Sigmoid colon (tissue), 7 donors: ENCODE measurements around the gene CNPY3. TPM values are rescaled to one million over a fixed set of nuclear protein-coding genes. Genes with fewer than 3 reads are reported as not detected.

Experiments
- DNase-seq: peaks from one replicate; pipeline ENCODE4 v3.0.0-alpha.2; 2019
- H3K27ac ChIP-seq, 4 donors: fragments of 200-600 bp; sonication (generic); one replicate each; pipeline ENCODE4 v1.5.1; 2016 to 2019; ENCODE audit warnings: mild to moderate bottlenecking in 1 of 4
- H3K27me3 ChIP-seq, 3 donors: fragments of 200-600 bp; sonication (generic); one replicate each; pipeline ENCODE4 v1.5.1; 2019; ENCODE audit warnings: mild to moderate bottlenecking in 1 of 3
- H3K36me3 ChIP-seq, 4 donors: fragments of 200-600 bp; sonication (generic); one replicate each; pipeline ENCODE4 v1.5.1; 2016 to 2019
- H3K4me1 ChIP-seq, 4 donors: fragments of 200-600 bp; sonication (generic); one replicate each; pipeline ENCODE4 v1.5.1; 2017 to 2019
- H3K4me3 ChIP-seq, 4 donors: fragments of 200-600 bp; sonication (generic); one replicate each; pipeline ENCODE4 v1.5.1; 2017 to 2019; ENCODE audit warnings: mild to moderate bottlenecking in 2 of 4, moderate library complexity in 1 of 4
- H3K9me3 ChIP-seq, 4 donors: fragments of 200-600 bp in 3 of 4; sonication (generic) in 3 of 4; one replicate each; pipeline versions ENCODE4 v1.5.1 to v1.6.1; 2013 to 2019
- EP300 ChIP-seq, 4 donors: sonication (generic); formaldehyde crosslinking; IDR thresholded peaks; one replicate each; pipeline ENCODE4 v1.6.1; 2017; ENCODE audit warnings: antibody characterized with exemption in 4 of 4
- POLR2A ChIP-seq, 2 donors: fragments of 450-650 bp; IDR thresholded peaks; one replicate each; pipeline ENCODE4 v1.6.1; 2016; ENCODE audit warnings: antibody characterized with exemption in 2 of 2, mild to moderate bottlenecking in 2 of 2, moderate library complexity in 2 of 2
- POLR2AphosphoS5 ChIP-seq, 4 donors: sonication (generic); formaldehyde crosslinking; IDR thresholded peaks; one replicate each; pipeline ENCODE4 v1.6.1; 2017; ENCODE audit warnings: antibody characterized with exemption in 4 of 4
- WGBS, 2 donors: extraction: QIAGEN DNeasy Blood & Tissue Kit; methylation state at CpG; one replicate each; pipeline ENCODE4 v1.1.7; 2013; 5-methylcytosine and 5-hydroxymethylcytosine counted together
- intact Hi-C: fragments of 100-400 bp; cut with DNase I; formaldehyde crosslinking; loops from one replicate; pipeline ENCODE4 v1.15.1; 2023
- polyA plus RNA-seq, 3 donors: library from polyadenylated mRNA; stranded (reverse); fragments of 200-250 nt; gene quantifications; one replicate each; pipeline ENCODE4 v1.2.3, GENCODE V29; 2013
- total RNA-seq, 4 donors: library from RNA; depleted of rRNA; stranded (reverse); fragments of >200 nt; gene quantifications; one replicate each; pipeline ENCODE4 v1.1.0, GENCODE V29; 2016
- TF ChIP-seq, protein P1 (sequence below), 4 experiments: fragments of 450-650 bp in 3 of 4; fragments of 200-600 bp in 1 of 4; IDR thresholded peaks; one replicate each; pipeline ENCODE4 v1.5.1; 2016 to 2019; ENCODE audit warnings: antibody characterized with exemption in 4 of 4, mild to moderate bottlenecking in 3 of 4, moderate library complexity in 2 of 4
- donor health status: healthy with polysubstance abuse.
- donor health status: Bipolar disorder and iron deficiency.
- donor health status: healthy.

The CNPY3 gene
- total and polyA plus RNA-seq, 7 donors = 11.8 to 37.5 (median 23.4) TPM

DNA sequence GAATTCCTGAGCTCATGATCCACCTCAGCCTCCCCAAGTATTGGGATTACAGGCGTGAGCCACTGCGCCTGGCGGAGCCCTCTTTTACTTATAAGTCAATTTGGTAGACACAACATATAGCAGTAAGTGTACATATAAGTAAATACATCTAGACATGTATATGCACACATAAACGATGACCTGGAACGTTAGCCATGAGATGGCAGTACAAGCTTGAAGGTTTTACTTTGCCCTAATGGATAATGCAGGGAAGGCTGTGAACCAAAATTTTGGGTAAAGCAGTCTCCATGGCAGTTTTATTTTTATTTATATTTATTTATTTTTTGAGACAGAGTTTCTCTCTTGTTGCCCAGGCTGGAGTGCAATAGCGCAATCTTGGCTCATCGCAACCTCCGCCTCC lies 28.8 kb downstream of the CNPY3 start:
- no peak overlapping the region for H3K27ac ChIP-seq
- no peaks in the 10 kb centered on the region for H3K27me3 ChIP-seq
- peaks cover 0 to 16% (median 14%) of the 10 kb centered on the region in 4 donors for H3K4me1 ChIP-seq
- no peak for TF ChIP-seq POLR2A (IDR thresholded peaks at IDR 0.05)
- TF ChIP-seq, protein P1, sequence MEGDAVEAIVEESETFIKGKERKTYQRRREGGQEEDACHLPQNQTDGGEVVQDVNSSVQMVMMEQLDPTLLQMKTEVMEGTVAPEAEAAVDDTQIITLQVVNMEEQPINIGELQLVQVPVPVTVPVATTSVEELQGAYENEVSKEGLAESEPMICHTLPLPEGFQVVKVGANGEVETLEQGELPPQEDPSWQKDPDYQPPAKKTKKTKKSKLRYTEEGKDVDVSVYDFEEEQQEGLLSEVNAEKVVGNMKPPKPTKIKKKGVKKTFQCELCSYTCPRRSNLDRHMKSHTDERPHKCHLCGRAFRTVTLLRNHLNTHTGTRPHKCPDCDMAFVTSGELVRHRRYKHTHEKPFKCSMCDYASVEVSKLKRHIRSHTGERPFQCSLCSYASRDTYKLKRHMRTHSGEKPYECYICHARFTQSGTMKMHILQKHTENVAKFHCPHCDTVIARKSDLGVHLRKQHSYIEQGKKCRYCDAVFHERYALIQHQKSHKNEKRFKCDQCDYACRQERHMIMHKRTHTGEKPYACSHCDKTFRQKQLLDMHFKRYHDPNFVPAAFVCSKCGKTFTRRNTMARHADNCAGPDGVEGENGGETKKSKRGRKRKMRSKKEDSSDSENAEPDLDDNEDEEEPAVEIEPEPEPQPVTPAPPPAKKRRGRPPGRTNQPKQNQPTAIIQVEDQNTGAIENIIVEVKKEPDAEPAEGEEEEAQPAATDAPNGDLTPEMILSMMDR (IDR thresholded peaks at IDR 0.05) = no peak
- no peak for TF ChIP-seq EP300 (IDR thresholded peaks at IDR 0.05)
- no peak for TF ChIP-seq POLR2AphosphoS5 (IDR thresholded peaks at IDR 0.05)
- no peaks in the 10 kb centered on the region for H3K9me3 ChIP-seq
- peaks cover 0 to 4% (median 0%) of the 10 kb centered on the region in 4 donors for H3K36me3 ChIP-seq
- H3K4me3 ChIP-seq = no peak overlapping the region
- WGBS, 2 donors = 80 to 89% methylated on average over 8 of the region's 8 CpGs
- intact Hi-C loops = no loop called here
- no peak for DNase-seq

DNA sequence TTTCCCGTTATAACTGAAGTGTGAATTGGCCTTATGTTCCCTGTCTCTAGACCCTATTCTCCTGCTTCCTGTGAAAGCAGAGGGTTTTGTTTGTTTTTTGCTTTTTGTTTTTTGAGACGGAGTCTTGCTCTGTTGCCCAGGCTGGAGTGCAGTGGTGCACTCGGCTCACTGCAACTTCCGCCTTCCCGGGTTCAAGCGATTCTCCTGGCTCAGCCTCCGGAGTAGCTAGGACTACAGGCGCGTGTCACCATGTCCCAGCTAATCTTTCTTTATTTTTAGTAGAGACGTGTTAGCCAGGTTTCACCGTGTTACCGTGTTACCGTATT lies 30.6 kb downstream of the CNPY3 start:
- Histone ChIP-seq H3K9me3 (no peaks in the 10 kb centered on the region), H3K27ac (no peak overlapping the region), H3K4me1 (peaks cover 0 to 16% (median 14%) of the 10 kb centered on the region in 4 donors), H3K27me3 (no peaks in the 10 kb centered on the region), H3K36me3 (peaks cover 0 to 22% (median 7%) of the 10 kb centered on the region in 4 donors), H3K4me3 (peak overlapping the region in 3 of 4 donors; percentile 50 to 52 (median 50))
- WGBS, 2 donors = 7 to 43% methylated on average over 13 of the region's 13 CpGs
- intact Hi-C loops = no loop called here
- DNase-seq = no peak
- TF ChIP-seq, protein P1 (IDR thresholded peaks at IDR 0.05) = no peak
- TF ChIP-seq EP300 (IDR thresholded peaks at IDR 0.05) (no peak), POLR2AphosphoS5 (IDR thresholded peaks at IDR 0.05) (no peak), POLR2A (IDR thresholded peaks at IDR 0.05) (no peak)

DNA sequence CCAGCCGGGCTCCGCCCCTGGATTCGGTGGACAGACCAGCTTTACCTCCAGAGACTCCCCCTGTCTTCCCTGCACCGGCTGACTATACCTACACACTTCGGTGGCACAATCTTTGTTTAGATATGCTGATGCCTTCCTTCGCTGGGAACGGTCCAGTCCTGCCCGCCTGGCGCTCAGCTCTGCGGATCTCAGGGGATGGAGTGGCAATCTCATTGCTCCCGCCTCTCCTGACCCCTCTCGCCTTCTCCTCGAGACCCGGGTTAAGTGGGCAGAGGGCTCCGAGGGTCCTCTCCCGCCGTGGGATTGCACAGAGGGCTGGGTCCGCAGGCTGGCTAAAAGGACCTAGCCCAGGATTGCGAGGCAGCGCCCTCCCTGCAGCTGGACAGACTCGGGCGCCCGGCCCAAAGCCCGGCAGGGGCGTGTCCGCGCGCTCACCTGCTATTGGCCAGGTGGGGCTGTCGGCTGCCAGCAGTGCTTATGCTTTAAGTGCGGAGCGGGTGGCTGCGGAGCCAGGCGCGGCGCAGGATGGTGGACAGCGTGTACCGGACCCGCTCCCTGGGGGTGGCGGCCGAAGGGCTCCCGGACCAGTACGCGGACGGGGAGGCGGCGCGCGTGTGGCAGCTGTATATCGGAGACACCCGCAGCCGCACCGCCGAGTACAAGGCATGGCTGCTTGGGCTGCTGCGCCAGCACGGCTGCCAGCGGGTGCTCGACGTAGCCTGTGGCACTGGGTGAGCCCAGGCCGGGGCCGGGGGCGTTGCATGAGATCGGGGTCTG lies 31.2 kb downstream of the CNPY3 start, which contains the start of gene GNMT:
Gene GNMT (plus strand): TSS at position 512 of the 777 bp plus-strand sequence. CDS start 14 bp downstream, at position 526.
- intact Hi-C loops = no loop called here
- peaks cover 0 to 16% (median 14%) of the 10 kb centered on the region in 4 donors for H3K4me1 ChIP-seq
- WGBS, 2 donors = 1 to 5% methylated on average over 62 of the region's 62 CpGs
- TF ChIP-seq POLR2A (IDR thresholded peaks at IDR 0.05) = no peak
- no peak for TF ChIP-seq POLR2AphosphoS5 (IDR thresholded peaks at IDR 0.05)
- TF ChIP-seq EP300 (IDR thresholded peaks at IDR 0.05) = no peak
- TF ChIP-seq, protein P1 (IDR thresholded peaks at IDR 0.05) = no peak
- H3K4me3 ChIP-seq = peak within 1 kb of the TSS; percentile 27 to 52 (median 50)
- H3K27me3 ChIP-seq = no peaks in the 10 kb centered on the region
- peak; percentile 78 for DNase-seq
- H3K36me3 ChIP-seq = peaks cover under 1 to 27% (median 12%) of the 10 kb centered on the region in 4 donors
- no peak within 1 kb of the TSS for H3K27ac ChIP-seq
- no peaks in the 10 kb centered on the region for H3K9me3 ChIP-seq

DNA sequence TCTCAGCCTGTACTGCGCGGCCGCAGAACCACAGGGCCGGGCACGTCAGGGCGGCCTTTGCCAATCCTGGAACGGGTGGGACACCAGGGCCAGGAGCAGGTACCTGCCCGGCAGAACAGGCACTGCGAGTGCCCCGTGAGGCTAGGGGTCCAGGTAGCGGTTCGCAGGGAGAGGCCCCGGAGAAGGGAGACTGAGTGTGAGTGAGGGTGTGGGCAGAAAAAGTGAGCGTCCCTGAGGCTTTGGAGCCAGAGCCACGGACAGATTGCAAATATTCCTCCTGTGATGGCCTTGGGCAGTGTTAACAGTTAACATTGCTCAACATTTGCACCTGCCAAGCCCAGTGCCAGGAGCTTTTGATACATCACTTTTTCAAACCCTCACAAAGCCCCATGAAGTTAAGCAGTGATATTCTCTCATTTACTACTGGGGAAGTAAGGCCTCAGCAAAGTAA lies 31.8 kb downstream of the CNPY3 start:
- Histone ChIP-seq H3K36me3 (peaks cover 7 to 34% (median 15%) of the 10 kb centered on the region in 4 donors), H3K27ac (no peak overlapping the region), H3K9me3 (no peaks in the 10 kb centered on the region), H3K27me3 (no peaks in the 10 kb centered on the region), H3K4me3 (peak overlapping the region; percentile 27 to 52 (median 50)), H3K4me1 (peaks cover 0 to 16% (median 14%) of the 10 kb centered on the region in 4 donors)
- WGBS, 2 donors = 11 to 33% methylated on average over 15 of the region's 15 CpGs
- no peak for DNase-seq
- intact Hi-C loops = no loop called here
- TF ChIP-seq POLR2AphosphoS5 (IDR thresholded peaks at IDR 0.05) (no peak), EP300 (IDR thresholded peaks at IDR 0.05) (no peak), POLR2A (IDR thresholded peaks at IDR 0.05) (no peak)
- TF ChIP-seq, protein P1 (IDR thresholded peaks at IDR 0.05) = no peak
